HS-5 (cell line): ENCODE measurements around the gene STAT5A.
A peak's percentile ranks its signal among the peaks of the same experiment; 100 is the strongest.
"Not testable (repeated sequence)": the region's sequence is repeated elsewhere in the genome, so short reads cannot be mapped to it uniquely, and the experiment has no call there.

Experiments used
- DNase-seq: peaks from one replicate; pipeline ENCODE4 v3.0.0-alpha.2; 2012; ENCODE audit warnings: low read depth

The STAT5A gene

GRCh38 chr17:42334677-42335076 lies 46.4 kb downstream of the STAT5A start:
- DNase-seq = no peak

GRCh38 chr17:42337442-42337841 lies 49.1 kb downstream of the STAT5A start:
- no peak for DNase-seq

- DNase-seq = no peak
Measured at GRCh38 chr17:42338427-42338985, 50.2 kb downstream of the STAT5A start.

- no peak for DNase-seq
Measured at GRCh38 chr17:42339221-42339620, 50.9 kb downstream of the STAT5A start.

- no peak for DNase-seq
Measured at GRCh38 chr17:42340691-42341127, 52.4 kb downstream of the STAT5A start.

- no peak for DNase-seq
Measured at GRCh38 chr17:42341568-42341967, 53.3 kb downstream of the STAT5A start.

- no peak for DNase-seq
Measured at GRCh38 chr17:42342242-42343008, 54.1 kb downstream of the STAT5A start.

GRCh38 chr17:42345396-42346073 lies 57.2 kb downstream of the STAT5A start:
- DNase-seq = no peak

- DNase-seq = no peak
Measured at GRCh38 chr17:42346481-42346880, 58.2 kb downstream of the STAT5A start.

- DNase-seq = peak; percentile 70
Measured at GRCh38 chr17:42347198-42347597, 58.9 kb downstream of the STAT5A start.

GRCh38 chr17:42347606-42348005 lies 59.3 kb downstream of the STAT5A start:
- DNase-seq = no peak

- no peak for DNase-seq
Measured at GRCh38 chr17:42348104-42348503, 59.8 kb downstream of the STAT5A start.

- DNase-seq = no peak
Measured at GRCh38 chr17:42354956-42355843, 66.9 kb downstream of the STAT5A start.

GRCh38 chr17:42358434-42358833 lies 70.1 kb downstream of the STAT5A start:
- DNase-seq = no peak

GRCh38 chr17:42359133-42359532 lies 70.8 kb downstream of the STAT5A start:
- no peak for DNase-seq

- not testable (repeated sequence) for DNase-seq
Measured at GRCh38 chr17:42360388-42360787, 72.1 kb downstream of the STAT5A start.
